K562 (cell line): Measurements from ENCODE around the gene TMSB4X. TPM values are rescaled to one million over a fixed set of nuclear protein-coding genes. Genes with fewer than 3 reads are reported as not detected.

Source experiments
- CEBPB ChIP-seq: fragments of 450-650 bp; IDR thresholded peaks from 2 replicates; pipeline ENCODE4 v1.6.1; 2016; ENCODE audit warnings: missing genetic modification characterization, missing compliant biosample characterization
- GTF2A2 ChIP-seq: IDR thresholded peaks from 2 replicates; pipeline ENCODE4 v1.6.1; 2016; ENCODE audit warnings: mild to moderate bottlenecking, missing genetic modification characterization, missing compliant biosample characterization
- HINFP ChIP-seq: fragments of 450-650 bp; conservative IDR thresholded peaks from 2 replicates; pipeline ENCODE4 v1.6.1; 2016; ENCODE audit warnings: missing genetic modification characterization, low read depth, mild to moderate bottlenecking, control low read depth, missing compliant biosample characterization
- HMGN3 ChIP-seq: IDR thresholded peaks from 2 replicates; pipeline ENCODE4 v1.6.1; 2011; ENCODE audit warnings: borderline replicate concordance, low read depth, mild to moderate bottlenecking, mixed read lengths, low read length; ENCODE audit not compliant: insufficient read length; ENCODE audit errors: extremely low read depth
- HNRNPUL1 ChIP-seq: fragments of 200-400 bp; formaldehyde crosslinking; IDR thresholded peaks from 2 replicates; pipeline ENCODE4 v1.6.1; 2017; ENCODE audit warnings: low read length
- JUND ChIP-seq, 2 experiments: IDR thresholded peaks; 2 replicates in 1 of 2; 3 replicates in 1 of 2; pipeline ENCODE4 v1.6.1; 2011; ENCODE audit warnings: borderline replicate concordance in 2 of 2, low read depth in 2 of 2, low read length in 2 of 2, improper control_type of control experiment in 1 of 2, missing biosample characterization in 1 of 2, missing genetic modification characterization in 1 of 2, missing genetic modification reagents in 1 of 2
- SREBF1 ChIP-seq: fragments of 150-350 bp; IDR thresholded peaks from 2 replicates; pipeline ENCODE4 v1.6.1; 2014; ENCODE audit warnings: antibody characterized with exemption, low read depth, low read length, borderline replicate concordance
- SREBF2 ChIP-seq: sonication (generic); formaldehyde crosslinking; IDR thresholded peaks from 2 replicates; pipeline ENCODE4 v1.4.0; 2020; ENCODE audit warnings: mild to moderate bottlenecking, missing genetic modification reagents
- TAF7 ChIP-seq: fragments of 450-650 bp; IDR thresholded peaks from 2 replicates; pipeline ENCODE4 v1.6.1; 2016; ENCODE audit warnings: missing genetic modification characterization, missing compliant biosample characterization
- TCF3 ChIP-seq: sonication (generic); formaldehyde crosslinking; IDR thresholded peaks from 2 replicates; pipeline ENCODE4 v1.4.0; 2020; ENCODE audit warnings: mild to moderate bottlenecking, missing genetic modification reagents
- TEAD4 ChIP-seq, 2 experiments: sonication (generic) in 1 of 2; formaldehyde crosslinking in 1 of 2; IDR thresholded peaks; 2 replicates each; pipeline versions ENCODE4 v1.6.1 to v1.8.0; 2012 to 2022; ENCODE audit warnings: borderline replicate concordance in 1 of 2, inconsistent platforms in 1 of 2, low read length in 1 of 2, mild to moderate bottlenecking in 1 of 2, missing genetic modification reagents in 1 of 2
- THRAP3 ChIP-seq: fragments of 450-650 bp; IDR thresholded peaks from 2 replicates; pipeline ENCODE4 v1.6.1; 2016; ENCODE audit warnings: mild to moderate bottlenecking, inconsistent platforms, borderline replicate concordance
- XRCC5 ChIP-seq: fragments of 200-400 bp; formaldehyde crosslinking; IDR thresholded peaks from 2 replicates; pipeline ENCODE4 v1.6.1; 2017; ENCODE audit warnings: low read depth, mild to moderate bottlenecking, low read length
- ZBTB7A ChIP-seq: IDR thresholded peaks from 2 replicates; pipeline ENCODE4 v1.6.1; 2011; ENCODE audit warnings: low read depth, mild to moderate bottlenecking, low read length, moderate library complexity, borderline replicate concordance; ENCODE audit not compliant: control insufficient read depth
- ZEB2 ChIP-seq: fragments of 450-650 bp; IDR thresholded peaks from 2 replicates; pipeline ENCODE4 v1.6.1; 2016
- ZKSCAN1 ChIP-seq: fragments of 150-350 bp; IDR thresholded peaks from 2 replicates; pipeline ENCODE4 v1.6.1; 2016; ENCODE audit warnings: low read depth, low read length
- ZNF431 ChIP-seq: sonication (generic); formaldehyde crosslinking; IDR thresholded peaks from 2 replicates; pipeline ENCODE4 v1.8.0; 2022; ENCODE audit warnings: mild to moderate bottlenecking, missing genetic modification reagents
- ZNF444 ChIP-seq: fragments of 250-450 bp; sonication (Bioruptor Pico); IDR thresholded peaks from 2 replicates; pipeline ENCODE4 v1.4.0; 2020; ENCODE audit warnings: mild to moderate bottlenecking, moderate library complexity
- ZNF644 ChIP-seq: fragments of 200-800 bp; sonication (Bioruptor generic); IDR thresholded peaks from 2 replicates; pipeline ENCODE4 v1.6.1; 2016; ENCODE audit warnings: low read depth, missing genetic modification characterization, missing compliant biosample characterization
- ZSCAN32 ChIP-seq: fragments of 450-650 bp; formaldehyde crosslinking; IDR thresholded peaks from 2 replicates; pipeline ENCODE4 v1.4.0; 2020; ENCODE audit warnings: mild to moderate bottlenecking, moderate library complexity
- polyA plus RNA-seq, 8 experiments: library from polyadenylated mRNA; depleted of rRNA in 4 of 8; stranded (reverse) in 5 of 8; unstranded in 3 of 8; fragments of >200 nt; fragmentation: Nextera tagmentation in 2 of 8; fragmentation: Illumina TruSeq in 1 of 8; extraction: Ambion mirVana in 2 of 8; extraction: Trizol in 1 of 8; gene quantifications; 2 replicates each; pipeline versions ENCODE4 v1.2.1 to v1.2.3, GENCODE V29; 2011 to 2014; ENCODE audit warnings: inconsistent platforms in 1 of 8, missing spikeins in 1 of 8
- total RNA-seq, 7 experiments: library from RNA; depleted of rRNA in 6 of 7; stranded (reverse); fragments of >200 nt in 6 of 7; fragmentation: Illumina TruSeq in 2 of 7; extraction: Trizol in 2 of 7; gene quantifications; 2 replicates each; pipeline versions ENCODE4 v1.2.1 to v1.2.3, GENCODE V29; 2011 to 2021; ENCODE audit warnings: low replicate concordance in 1 of 7
- TF ChIP-seq, protein P1 (sequence below): fragments of 150-350 bp; conservative IDR thresholded peaks from 2 replicates; pipeline ENCODE4 v1.6.1; 2014; ENCODE audit warnings: low read length
- TF ChIP-seq, protein P2 (sequence below): IDR thresholded peaks from 2 replicates; pipeline ENCODE4 v1.6.1; 2016; ENCODE audit warnings: missing genetic modification characterization, missing compliant biosample characterization

The TMSB4X gene
- total and polyA plus RNA-seq, 9 of the 15 experiments (the other 6 are each of a cell fraction or from before 2014, with no cell fraction given), result 1,035 to 2,035 (median 1,529) TPM

GRCh38 chrX:12955882-12956703 lies 18.8 kb upstream of the TMSB4X start (continued):
- TF ChIP-seq JUND (IDR thresholded peaks at IDR 0.05; ENCODE audit: borderline replicate concordance, low read depth, low read length) (peak; percentile 82), JUND (tag; IDR thresholded peaks at IDR 0.05; ENCODE audit: borderline replicate concordance, low read depth, low read length) (peak; percentile 69; the same call in 1 of the 3 replicates), SREBF1 (no peak), TEAD4 (IDR thresholded peaks at IDR 0.05; ENCODE audit: low read length) (0 out of 2 replicates have a peak, but pooled peaks have one; percentile 21), TEAD4 (CRISPR knock-in tag; IDR thresholded peaks at IDR 0.05; ENCODE audit: borderline replicate concordance) (no peak), ZBTB7A (peak; percentile 91), TAF7 (tag) (peak; percentile 35; the same call in 1 of the 2 replicates), CEBPB (peak; percentile 92), SREBF2 (no peak), THRAP3 (no peak), ZNF431 (CRISPR knock-in tag) (no peak), ZNF444 (CRISPR knock-in tag) (no peak), TCF3 (CRISPR knock-in tag) (0 out of 2 replicates have a peak, but pooled peaks have one; percentile 37), GTF2A2 (tag) (peak; percentile 73), HINFP (tag) (peak; percentile 72; the same call in 1 of the 2 replicates), ZSCAN32 (CRISPR knock-in tag) (peak; percentile 90), HMGN3 (no peak), ZKSCAN1 (no peak), HNRNPUL1 (no peak), XRCC5 (no peak), ZNF644 (tag) (peak; percentile 35; the same call in 1 of the 2 replicates), ZEB2 (no peak)
- TF ChIP-seq, protein P1, sequence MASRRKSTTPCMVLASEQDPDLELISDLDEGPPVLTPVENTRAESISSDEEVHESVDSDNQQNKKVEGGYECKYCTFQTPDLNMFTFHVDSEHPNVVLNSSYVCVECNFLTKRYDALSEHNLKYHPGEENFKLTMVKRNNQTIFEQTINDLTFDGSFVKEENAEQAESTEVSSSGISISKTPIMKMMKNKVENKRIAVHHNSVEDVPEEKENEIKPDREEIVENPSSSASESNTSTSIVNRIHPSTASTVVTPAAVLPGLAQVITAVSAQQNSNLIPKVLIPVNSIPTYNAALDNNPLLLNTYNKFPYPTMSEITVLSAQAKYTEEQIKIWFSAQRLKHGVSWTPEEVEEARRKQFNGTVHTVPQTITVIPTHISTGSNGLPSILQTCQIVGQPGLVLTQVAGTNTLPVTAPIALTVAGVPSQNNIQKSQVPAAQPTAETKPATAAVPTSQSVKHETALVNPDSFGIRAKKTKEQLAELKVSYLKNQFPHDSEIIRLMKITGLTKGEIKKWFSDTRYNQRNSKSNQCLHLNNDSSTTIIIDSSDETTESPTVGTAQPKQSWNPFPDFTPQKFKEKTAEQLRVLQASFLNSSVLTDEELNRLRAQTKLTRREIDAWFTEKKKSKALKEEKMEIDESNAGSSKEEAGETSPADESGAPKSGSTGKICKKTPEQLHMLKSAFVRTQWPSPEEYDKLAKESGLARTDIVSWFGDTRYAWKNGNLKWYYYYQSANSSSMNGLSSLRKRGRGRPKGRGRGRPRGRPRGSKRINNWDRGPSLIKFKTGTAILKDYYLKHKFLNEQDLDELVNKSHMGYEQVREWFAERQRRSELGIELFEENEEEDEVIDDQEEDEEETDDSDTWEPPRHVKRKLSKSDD, result no peak
- TF ChIP-seq, protein P2, sequence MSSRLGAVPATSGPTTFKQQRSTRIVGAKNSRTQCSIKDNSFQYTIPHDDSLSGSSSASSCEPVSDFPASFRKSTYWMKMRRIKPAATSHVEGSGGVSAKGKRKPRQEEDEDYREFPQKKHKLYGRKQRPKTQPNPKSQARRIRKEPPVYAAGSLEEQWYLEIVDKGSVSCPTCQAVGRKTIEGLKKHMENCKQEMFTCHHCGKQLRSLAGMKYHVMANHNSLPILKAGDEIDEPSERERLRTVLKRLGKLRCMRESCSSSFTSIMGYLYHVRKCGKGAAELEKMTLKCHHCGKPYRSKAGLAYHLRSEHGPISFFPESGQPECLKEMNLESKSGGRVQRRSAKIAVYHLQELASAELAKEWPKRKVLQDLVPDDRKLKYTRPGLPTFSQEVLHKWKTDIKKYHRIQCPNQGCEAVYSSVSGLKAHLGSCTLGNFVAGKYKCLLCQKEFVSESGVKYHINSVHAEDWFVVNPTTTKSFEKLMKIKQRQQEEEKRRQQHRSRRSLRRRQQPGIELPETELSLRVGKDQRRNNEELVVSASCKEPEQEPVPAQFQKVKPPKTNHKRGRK (tag), result no peak
